ENCODE measurements around the gene IFNG.

IFNG gene

DNA sequence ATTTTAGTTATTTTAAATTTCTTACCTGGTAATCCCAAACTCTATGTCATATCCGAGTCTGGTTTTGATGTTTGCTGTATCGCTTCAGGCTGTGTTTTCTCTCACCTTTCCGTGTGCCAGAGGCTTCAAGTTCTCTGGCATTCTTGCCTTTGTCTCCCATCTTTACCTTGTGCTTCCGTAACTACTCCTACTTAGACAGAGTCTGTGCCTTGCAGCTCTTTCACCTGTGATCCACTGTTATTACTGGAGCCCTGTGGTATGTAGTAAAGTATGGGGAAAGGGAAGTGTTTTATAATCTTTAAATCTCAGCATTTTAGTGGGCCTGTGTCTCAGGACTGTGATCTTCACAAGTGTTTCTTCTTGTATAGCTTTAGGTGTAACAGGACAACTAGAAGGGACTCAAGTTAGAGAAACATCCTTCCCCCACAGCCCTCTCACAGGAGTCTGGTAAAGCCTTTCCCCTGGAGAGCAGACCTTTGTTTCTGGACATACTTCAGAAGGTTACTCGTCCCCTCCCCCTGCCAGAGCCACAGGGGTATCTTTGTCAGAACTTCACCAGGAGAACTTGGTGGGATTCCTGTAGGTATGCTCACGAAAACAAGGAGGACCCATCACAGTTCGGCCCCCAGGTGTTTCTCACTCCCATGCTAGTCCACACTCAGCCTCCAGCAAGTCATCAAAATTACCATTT is 11.1 kb downstream of the IFNG start:
- DNase-seq (ENCODE audit: low read depth in 1 of 2, low spot score in 1 of 2): no peak
- TF ChIP-seq GABPA (IDR thresholded peaks at IDR 0.05; ENCODE audit: low read depth): no peak
- TF ChIP-seq, protein P1, sequence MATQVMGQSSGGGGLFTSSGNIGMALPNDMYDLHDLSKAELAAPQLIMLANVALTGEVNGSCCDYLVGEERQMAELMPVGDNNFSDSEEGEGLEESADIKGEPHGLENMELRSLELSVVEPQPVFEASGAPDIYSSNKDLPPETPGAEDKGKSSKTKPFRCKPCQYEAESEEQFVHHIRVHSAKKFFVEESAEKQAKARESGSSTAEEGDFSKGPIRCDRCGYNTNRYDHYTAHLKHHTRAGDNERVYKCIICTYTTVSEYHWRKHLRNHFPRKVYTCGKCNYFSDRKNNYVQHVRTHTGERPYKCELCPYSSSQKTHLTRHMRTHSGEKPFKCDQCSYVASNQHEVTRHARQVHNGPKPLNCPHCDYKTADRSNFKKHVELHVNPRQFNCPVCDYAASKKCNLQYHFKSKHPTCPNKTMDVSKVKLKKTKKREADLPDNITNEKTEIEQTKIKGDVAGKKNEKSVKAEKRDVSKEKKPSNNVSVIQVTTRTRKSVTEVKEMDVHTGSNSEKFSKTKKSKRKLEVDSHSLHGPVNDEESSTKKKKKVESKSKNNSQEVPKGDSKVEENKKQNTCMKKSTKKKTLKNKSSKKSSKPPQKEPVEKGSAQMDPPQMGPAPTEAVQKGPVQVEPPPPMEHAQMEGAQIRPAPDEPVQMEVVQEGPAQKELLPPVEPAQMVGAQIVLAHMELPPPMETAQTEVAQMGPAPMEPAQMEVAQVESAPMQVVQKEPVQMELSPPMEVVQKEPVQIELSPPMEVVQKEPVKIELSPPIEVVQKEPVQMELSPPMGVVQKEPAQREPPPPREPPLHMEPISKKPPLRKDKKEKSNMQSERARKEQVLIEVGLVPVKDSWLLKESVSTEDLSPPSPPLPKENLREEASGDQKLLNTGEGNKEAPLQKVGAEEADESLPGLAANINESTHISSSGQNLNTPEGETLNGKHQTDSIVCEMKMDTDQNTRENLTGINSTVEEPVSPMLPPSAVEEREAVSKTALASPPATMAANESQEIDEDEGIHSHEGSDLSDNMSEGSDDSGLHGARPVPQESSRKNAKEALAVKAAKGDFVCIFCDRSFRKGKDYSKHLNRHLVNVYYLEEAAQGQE (IDR thresholded peaks at IDR 0.05; ENCODE audit: insufficient replicate concordance, low read depth): no peak
- TF ChIP-seq, protein P2, sequence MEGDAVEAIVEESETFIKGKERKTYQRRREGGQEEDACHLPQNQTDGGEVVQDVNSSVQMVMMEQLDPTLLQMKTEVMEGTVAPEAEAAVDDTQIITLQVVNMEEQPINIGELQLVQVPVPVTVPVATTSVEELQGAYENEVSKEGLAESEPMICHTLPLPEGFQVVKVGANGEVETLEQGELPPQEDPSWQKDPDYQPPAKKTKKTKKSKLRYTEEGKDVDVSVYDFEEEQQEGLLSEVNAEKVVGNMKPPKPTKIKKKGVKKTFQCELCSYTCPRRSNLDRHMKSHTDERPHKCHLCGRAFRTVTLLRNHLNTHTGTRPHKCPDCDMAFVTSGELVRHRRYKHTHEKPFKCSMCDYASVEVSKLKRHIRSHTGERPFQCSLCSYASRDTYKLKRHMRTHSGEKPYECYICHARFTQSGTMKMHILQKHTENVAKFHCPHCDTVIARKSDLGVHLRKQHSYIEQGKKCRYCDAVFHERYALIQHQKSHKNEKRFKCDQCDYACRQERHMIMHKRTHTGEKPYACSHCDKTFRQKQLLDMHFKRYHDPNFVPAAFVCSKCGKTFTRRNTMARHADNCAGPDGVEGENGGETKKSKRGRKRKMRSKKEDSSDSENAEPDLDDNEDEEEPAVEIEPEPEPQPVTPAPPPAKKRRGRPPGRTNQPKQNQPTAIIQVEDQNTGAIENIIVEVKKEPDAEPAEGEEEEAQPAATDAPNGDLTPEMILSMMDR (IDR thresholded peaks at IDR 0.05; ENCODE audit: insufficient read depth, low read length): no peak
- no peak for TF ChIP-seq SPI1 (IDR thresholded peaks at IDR 0.05; ENCODE audit: borderline replicate concordance, low read depth)
- TF ChIP-seq POLR2AphosphoS5 (IDR thresholded peaks at IDR 0.05; ENCODE audit: low read depth): no peak
- Histone ChIP-seq H3K27ac (replicated peaks) (no peak overlapping the region), H3K4me3 (replicated peaks; ENCODE audit: insufficient read depth, low read length) (no peak overlapping the region), H3K27me3 (ENCODE audit: insufficient read depth, poor library complexity, severe bottlenecking) (no peaks in the 10 kb centered on the region)

GRCh38 chr12:68140556-68140955 is 19.0 kb downstream of the IFNG start:
- H3K4me3 ChIP-seq (replicated peaks; ENCODE audit: insufficient read depth, low read length): no peak overlapping the region
- no peak for TF ChIP-seq GABPA (IDR thresholded peaks at IDR 0.05; ENCODE audit: low read depth)
- TF ChIP-seq, protein P1 (IDR thresholded peaks at IDR 0.05; ENCODE audit: insufficient replicate concordance, low read depth): no peak
- TF ChIP-seq POLR2AphosphoS5 (IDR thresholded peaks at IDR 0.05; ENCODE audit: low read depth): no peak
- H3K27me3 ChIP-seq (ENCODE audit: insufficient read depth, poor library complexity, severe bottlenecking): no peaks in the 10 kb centered on the region
- no peak for DNase-seq (ENCODE audit: low read depth in 1 of 2, low spot score in 1 of 2)
- no peak overlapping the region for H3K27ac ChIP-seq (replicated peaks)

DNA sequence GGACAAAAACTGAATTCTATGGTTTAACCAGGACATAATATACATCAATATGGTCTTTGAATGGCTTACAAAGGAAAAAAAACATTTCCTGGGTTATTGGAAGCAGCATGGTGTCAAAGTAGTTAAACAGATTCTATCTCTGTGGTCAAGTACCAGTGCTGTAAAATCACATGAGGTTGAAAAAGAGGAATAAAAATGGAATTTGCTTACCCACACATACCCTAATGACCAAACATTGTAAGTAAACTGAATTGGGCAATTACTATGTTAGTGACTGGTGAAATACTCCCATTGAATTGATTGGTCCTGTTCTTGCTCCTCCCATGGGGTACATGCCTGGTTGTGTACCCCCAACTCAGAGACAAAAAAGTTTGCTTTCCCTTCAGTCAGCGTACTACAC is 19.6 kb downstream of the IFNG start:
- Histone ChIP-seq H3K27ac (replicated peaks) (no peak overlapping the region), H3K27me3 (ENCODE audit: insufficient read depth, poor library complexity, severe bottlenecking) (no peaks in the 10 kb centered on the region), H3K4me3 (replicated peaks; ENCODE audit: insufficient read depth, low read length) (no peak overlapping the region)
- no peak for TF ChIP-seq SPI1 (IDR thresholded peaks at IDR 0.05; ENCODE audit: borderline replicate concordance, low read depth)
- no peak for TF ChIP-seq POLR2AphosphoS5 (IDR thresholded peaks at IDR 0.05; ENCODE audit: low read depth)
- TF ChIP-seq, protein P1 (IDR thresholded peaks at IDR 0.05; ENCODE audit: insufficient replicate concordance, low read depth): no peak
- TF ChIP-seq GABPA (IDR thresholded peaks at IDR 0.05; ENCODE audit: low read depth): no peak
- TF ChIP-seq, protein P2 (IDR thresholded peaks at IDR 0.05; ENCODE audit: insufficient read depth, low read length): no peak
- no peak for DNase-seq (ENCODE audit: low read depth in 1 of 2, low spot score in 1 of 2)
